GM18505 (cell line): ENCODE data around the gene MDH1.
A peak's percentile ranks its signal among the peaks of the same experiment; 100 is the strongest.

ENCODE experiments used
- ATAC-seq: cut with Tn5 transposase; IDR thresholded peaks from one replicate; pipeline ENCODE4 v1.9.1; 2021; ENCODE audit not compliant: unreplicated experiment
- POLR2A ChIP-seq: IDR thresholded peaks from 4 replicates; pipeline ENCODE4 v1.6.1; 2011; ENCODE audit warnings: borderline replicate concordance; ENCODE audit not compliant: insufficient read depth, insufficient read length; ENCODE audit errors: extremely low read depth

MDH1 gene

GRCh38 chr2:63639344-63639743 is 50.6 kb downstream of the MDH1 start:
- ATAC-seq = no peak
- TF ChIP-seq POLR2A = no peak

GRCh38 chr2:63642946-63643345 is 54.2 kb downstream of the MDH1 start:
- no peak for ATAC-seq
- TF ChIP-seq POLR2A = no peak

GRCh38 chr2:63643486-63643885 is 54.7 kb downstream of the MDH1 start:
- TF ChIP-seq POLR2A = no peak
- no peak for ATAC-seq

GRCh38 chr2:63648632-63649031 is 59.9 kb downstream of the MDH1 start:
- no peak for TF ChIP-seq POLR2A
- no peak for ATAC-seq

- no peak for ATAC-seq
- TF ChIP-seq POLR2A = no peak
Measured at GRCh38 chr2:63649829-63650228, 61.1 kb downstream of the MDH1 start.

GRCh38 chr2:63650756-63651155 is 62.0 kb downstream of the MDH1 start:
- ATAC-seq = no peak
- TF ChIP-seq POLR2A = no peak

GRCh38 chr2:63651356-63651755 is 62.6 kb downstream of the MDH1 start:
- TF ChIP-seq POLR2A = no peak
- ATAC-seq = no peak

GRCh38 chr2:63651861-63652651 is 63.3 kb downstream of the MDH1 start:
- ATAC-seq = no peak
- no peak for TF ChIP-seq POLR2A

- ATAC-seq = no peak
Measured at GRCh38 chr2:63652652-63652985, 63.9 kb downstream of the MDH1 start.

GRCh38 chr2:63654959-63655358 is 66.2 kb downstream of the MDH1 start:
- peak; percentile 76 for ATAC-seq
- TF ChIP-seq POLR2A = no peak

More at GRCh38 chr2:63652652-63652985, 63.9 kb downstream of the MDH1 start:
- no peak for TF ChIP-seq POLR2A
